AG08395 (cell line): ENCODE results near the gene ADRB1.
A peak's percentile ranks its signal among the peaks of the same experiment; 100 is the strongest.

ENCODE experiments used
- DNase-seq: peaks from one replicate; pipeline ENCODE4 v3.0.0; 2012; ENCODE audit warnings: mixed read lengths, low spot score

ADRB1 gene

GRCh38 chr10:114043532-114044246 is at the start of gene ADRB1:
TSS of gene ADRB1 (plus strand) at chr10:114043866. CDS start at chr10:114044133, 267 bp downstream.
- peak; percentile 20 for DNase-seq

- no peak for DNase-seq
Observed at GRCh38 chr10:113995201-113995600, 48.5 kb upstream of the ADRB1 start.

- DNase-seq: no peak
Observed at GRCh38 chr10:113997428-113997827, 46.2 kb upstream of the ADRB1 start.

DNA sequence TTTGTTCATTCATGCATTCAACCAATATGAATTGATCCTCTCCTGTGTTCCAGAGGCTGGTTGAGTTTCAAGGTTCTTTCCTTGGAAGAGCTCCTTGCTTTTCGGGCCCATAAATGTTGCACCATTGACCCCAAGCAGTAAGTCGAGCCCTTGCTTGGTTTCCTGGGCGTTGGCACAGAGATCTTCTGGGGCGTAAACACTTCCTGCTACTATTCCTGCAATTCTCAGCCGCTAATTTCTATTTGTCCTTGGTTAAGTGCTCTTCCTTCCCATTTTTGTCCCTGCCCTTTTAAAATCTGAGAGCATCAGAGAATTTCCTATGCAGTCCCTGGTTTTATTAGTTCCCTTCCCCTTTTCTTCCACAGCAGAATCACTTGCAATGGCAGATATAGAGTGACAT is 44.1 kb upstream of the ADRB1 start:
- DNase-seq: no peak

- DNase-seq: no peak
Observed at GRCh38 chr10:114000457-114001010, 43.1 kb upstream of the ADRB1 start.

DNA sequence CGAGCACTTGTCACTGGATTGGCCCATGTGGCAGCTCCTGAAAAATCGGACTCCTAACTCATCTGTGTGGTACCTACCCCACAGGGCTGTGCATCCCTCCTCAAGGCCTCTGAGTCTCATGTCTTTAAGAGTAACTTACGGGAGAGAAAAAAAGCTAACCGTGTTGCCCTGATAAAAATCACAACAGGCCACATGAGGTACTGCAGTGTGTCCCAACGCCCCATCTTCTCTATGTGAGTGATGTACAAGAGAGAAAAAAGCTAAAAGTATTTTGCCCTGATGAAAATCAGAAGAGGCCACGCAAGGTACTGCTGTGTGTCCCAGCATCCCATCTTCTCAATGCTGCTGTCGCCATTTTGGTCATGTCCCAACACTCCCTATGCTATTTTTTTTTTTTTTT is 41.2 kb upstream of the ADRB1 start:
- no peak for DNase-seq

DNA sequence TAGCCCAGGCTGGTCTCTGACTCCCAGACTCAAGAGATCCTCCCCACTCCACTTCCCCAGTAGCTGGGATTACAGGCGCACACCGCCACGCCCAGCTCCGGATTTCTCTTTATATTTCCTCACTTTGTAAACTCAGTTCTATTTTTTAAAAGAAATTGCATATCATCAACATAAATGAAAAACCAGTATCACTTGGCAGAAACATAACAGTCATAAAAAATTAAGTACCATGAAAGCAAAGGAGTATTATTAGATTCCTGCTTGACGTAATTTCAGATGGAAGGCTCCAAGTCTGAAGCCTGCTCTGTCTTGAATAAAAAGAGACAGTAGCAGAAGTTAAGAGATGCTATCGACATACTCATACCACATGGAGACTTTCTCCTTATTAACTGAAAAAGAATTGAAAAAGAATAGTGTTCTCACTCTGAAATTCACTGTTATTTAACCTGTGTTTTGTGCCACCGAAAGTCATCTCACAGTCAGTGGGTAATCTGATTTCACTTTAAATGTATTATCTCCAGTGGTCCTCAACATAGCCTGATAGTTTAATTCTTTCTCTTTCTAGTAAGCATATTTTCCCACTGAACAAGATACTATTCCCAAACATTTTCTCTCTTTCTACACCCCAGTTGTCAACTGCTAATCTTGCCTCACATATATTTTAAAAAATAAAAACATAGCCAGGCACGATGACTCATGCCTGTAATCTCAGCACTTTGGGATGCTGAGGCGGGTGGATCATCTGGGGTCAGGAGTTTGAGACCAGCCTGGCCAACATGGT is 40.3 kb upstream of the ADRB1 start:
- no peak for DNase-seq

GRCh38 chr10:114009281-114009996 is 34.2 kb upstream of the ADRB1 start:
- no peak for DNase-seq

DNA sequence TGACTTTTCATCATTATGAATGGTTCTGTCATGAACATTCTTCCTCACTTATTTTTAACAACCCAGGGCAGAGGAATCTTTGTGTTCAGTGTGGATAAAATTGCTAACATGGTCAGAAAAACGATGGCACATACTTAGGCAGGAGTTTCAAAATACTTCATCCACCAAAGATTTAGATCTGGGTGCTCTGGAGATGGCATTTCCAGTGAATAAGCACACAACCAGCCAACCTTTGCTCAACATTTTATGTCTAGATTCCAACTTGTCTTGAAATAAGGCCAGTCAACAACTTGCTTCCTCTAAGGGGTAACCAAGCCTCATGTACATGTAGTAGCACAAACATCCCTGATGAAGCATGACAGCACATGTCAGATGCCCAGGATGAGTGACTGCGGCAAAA is 33.4 kb upstream of the ADRB1 start:
- DNase-seq: no peak

- no peak for DNase-seq
Observed at GRCh38 chr10:114012650-114013049, 31.0 kb upstream of the ADRB1 start.

- DNase-seq: no peak
Observed at GRCh38 chr10:114015708-114016107, 28.0 kb upstream of the ADRB1 start.

GRCh38 chr10:114017271-114017670 is 26.4 kb upstream of the ADRB1 start:
- DNase-seq: no peak

DNA sequence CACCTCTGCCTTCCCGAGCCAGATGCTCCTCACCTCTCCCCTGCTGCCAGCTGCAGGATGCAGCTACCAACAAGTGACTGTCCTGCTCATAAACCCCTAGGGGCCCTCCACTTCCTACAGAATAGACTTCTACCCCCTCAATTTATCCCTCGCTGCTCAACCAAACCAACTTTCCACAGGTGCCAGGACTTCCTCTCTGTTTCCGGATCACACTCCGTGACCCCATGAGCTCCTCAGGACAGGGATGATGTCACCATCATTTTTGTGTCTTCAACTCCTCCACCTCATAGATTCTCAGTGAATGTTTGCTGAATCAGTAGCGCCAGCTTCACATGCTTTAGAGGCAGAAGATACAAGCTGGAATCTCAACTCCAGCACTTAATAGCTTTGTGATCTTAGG is 25.8 kb upstream of the ADRB1 start:
- no peak for DNase-seq

- no peak for DNase-seq
Observed at GRCh38 chr10:114019226-114019625, 24.4 kb upstream of the ADRB1 start.

GRCh38 chr10:114021154-114021553 is 22.5 kb upstream of the ADRB1 start:
- no peak for DNase-seq

GRCh38 chr10:114021717-114022680 is 21.7 kb upstream of the ADRB1 start:
- DNase-seq: peak; percentile 36

- DNase-seq: no peak
Observed at GRCh38 chr10:114022766-114023597, 20.7 kb upstream of the ADRB1 start.

DNA sequence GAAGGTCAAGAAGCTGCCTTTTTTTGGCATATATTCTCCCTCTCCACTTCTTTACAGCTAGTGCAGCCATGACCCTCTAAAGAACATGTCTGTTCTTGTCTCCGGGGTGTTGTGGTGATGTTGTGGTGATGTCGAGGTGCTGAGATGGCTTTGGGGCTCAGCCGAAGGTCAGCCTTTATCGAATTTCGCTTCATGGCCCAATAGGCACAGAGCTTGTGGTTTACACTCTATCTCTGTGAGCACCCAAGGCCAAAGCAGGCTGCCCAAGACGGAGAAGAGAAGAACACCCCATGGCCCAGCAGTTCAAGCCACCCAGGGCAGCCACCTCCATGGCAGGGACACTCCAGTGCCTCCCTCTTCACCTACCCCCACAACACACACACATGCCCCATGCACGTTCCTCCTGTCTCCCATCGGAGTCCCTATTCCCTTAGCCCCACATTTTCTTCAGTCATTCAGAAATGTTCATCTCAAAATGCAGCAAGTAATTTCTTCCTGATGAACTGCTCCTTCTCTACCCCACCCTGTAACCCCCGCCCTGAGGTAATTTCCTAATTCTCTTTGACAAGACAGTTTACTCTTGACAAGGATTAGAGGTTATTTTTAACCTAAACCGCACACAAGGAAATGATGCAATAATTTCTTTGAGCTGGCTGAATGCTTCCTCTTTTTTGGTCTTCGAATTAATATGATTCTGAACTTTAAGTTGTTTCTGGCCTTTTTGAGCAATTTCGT is 18.6 kb upstream of the ADRB1 start:
- peak; percentile 17 for DNase-seq

DNA sequence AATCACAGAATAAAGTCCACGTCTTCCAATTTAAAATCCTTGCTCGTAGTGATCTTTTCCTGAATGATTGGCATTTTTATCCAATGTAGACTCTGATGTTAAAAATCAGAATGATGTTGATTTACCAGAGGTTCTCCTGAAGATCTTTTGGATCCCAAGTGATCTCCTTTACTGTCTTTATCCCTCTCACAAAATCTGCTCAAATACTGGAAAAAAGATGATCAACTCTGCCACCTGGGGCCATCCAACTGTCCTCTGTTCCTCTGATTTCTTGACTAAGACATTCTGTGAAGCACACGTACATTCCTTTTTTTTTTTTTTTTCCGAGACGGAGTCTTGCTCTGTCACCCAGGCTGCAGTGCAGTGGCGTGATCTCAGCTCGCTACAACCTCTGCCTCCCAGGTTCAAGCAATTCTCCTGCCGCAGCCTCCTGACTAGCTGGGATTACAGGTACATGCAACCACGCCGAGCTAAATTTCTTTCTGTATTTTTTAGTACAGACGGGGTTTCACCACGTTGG is 18.0 kb upstream of the ADRB1 start:
- DNase-seq: no peak
